GM12892 (cell line): ENCODE measurements around the gene S100G.

Source experiments
- POLR2A ChIP-seq: IDR thresholded peaks from 2 replicates; pipeline ENCODE4 v1.6.1; 2011; ENCODE audit warnings: low read depth, low read length, control low read depth
- POLR2AphosphoS5 ChIP-seq: IDR thresholded peaks from 2 replicates; pipeline ENCODE4 v1.6.1; 2011; ENCODE audit warnings: low read depth, low read length, control low read depth

DNA sequence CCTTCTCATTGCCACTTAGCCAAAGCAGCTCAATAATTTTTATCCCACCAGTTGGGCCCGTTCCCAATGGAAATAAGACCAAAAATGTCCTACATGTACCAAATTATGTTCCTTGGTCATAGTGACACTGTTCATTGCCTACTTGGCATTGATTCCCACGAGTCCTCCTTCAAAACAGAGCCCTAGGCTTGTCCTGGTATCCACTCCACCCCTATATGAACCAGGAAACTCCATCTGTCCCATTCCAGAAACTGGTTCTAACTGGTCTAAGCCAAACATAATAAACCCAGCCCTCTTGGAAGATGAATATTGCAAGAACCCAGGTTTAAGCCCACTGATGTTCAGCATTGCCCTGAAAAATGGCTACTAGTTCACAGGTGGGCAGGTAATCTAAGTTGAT is 30.9 kb upstream of the S100G start:
- TF ChIP-seq POLR2AphosphoS5 (no peak), POLR2A (no peak)
